ENCODE data around the gene CD2BP2.

CD2BP2 gene

GRCh38 chr16:30375864-30376263, 20.8 kb upstream of the CD2BP2 start:
- TF ChIP-seq ZNF70 (CRISPR knock-in tag; IDR thresholded peaks at IDR 0.05), result no peak
- ATAC-seq, result no peak

DNA sequence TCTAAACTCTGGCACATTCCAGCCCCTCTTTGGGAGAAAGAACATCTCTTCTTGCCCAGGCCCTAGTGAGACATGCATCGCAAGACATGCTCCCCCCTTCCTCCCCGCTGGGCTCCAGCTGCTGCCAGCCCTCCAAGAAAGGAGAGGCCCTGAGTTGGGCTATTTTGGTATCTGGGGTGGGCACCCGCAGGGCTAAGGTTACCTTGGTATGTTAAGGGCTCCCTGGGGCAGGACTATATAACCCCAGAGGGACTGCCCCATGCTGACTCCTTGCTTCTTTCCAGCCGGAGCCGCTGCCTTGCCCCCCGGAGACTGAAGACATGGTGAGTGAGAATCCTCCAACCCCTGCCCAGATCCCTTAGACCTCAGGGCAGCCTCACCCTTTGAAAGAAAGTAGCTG, 19.4 kb upstream of the CD2BP2 start, which contains the start of gene MYL11:
MYL11 (plus strand) TSS at position 265 of the 400 bp plus-strand sequence; CDS start at position 321, 56 bp downstream.
- no peak for ATAC-seq
- TF ChIP-seq ZC3H10 (CRISPR knock-in tag; IDR thresholded peaks at IDR 0.05), result no peak
- no peak for TF ChIP-seq TCF4 (CRISPR knock-in tag; IDR thresholded peaks at IDR 0.05; ENCODE audit: borderline replicate concordance)

- TF ChIP-seq BACH2 (CRISPR knock-in tag; IDR thresholded peaks at IDR 0.05; ENCODE audit: borderline replicate concordance), result no peak
- TF ChIP-seq, protein P1, sequence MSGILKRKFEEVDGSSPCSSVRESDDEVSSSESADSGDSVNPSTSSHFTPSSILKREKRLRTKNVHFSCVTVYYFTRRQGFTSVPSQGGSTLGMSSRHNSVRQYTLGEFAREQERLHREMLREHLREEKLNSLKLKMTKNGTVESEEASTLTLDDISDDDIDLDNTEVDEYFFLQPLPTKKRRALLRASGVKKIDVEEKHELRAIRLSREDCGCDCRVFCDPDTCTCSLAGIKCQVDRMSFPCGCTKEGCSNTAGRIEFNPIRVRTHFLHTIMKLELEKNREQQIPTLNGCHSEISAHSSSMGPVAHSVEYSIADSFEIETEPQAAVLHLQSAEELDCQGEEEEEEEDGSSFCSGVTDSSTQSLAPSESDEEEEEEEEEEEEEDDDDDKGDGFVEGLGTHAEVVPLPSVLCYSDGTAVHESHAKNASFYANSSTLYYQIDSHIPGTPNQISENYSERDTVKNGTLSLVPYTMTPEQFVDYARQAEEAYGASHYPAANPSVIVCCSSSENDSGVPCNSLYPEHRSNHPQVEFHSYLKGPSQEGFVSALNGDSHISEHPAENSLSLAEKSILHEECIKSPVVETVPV (CRISPR knock-in tag; IDR thresholded peaks at IDR 0.05), result no peak
- no peak for TF ChIP-seq CSDC2 (CRISPR knock-in tag; IDR thresholded peaks at IDR 0.05)
- no peak for TF ChIP-seq ISL1 (CRISPR knock-in tag; IDR thresholded peaks at IDR 0.05)
- TF ChIP-seq ARNTL (CRISPR knock-in tag; IDR thresholded peaks at IDR 0.05; ENCODE audit: borderline replicate concordance, low read depth), result no peak
- TF ChIP-seq, protein P2, sequence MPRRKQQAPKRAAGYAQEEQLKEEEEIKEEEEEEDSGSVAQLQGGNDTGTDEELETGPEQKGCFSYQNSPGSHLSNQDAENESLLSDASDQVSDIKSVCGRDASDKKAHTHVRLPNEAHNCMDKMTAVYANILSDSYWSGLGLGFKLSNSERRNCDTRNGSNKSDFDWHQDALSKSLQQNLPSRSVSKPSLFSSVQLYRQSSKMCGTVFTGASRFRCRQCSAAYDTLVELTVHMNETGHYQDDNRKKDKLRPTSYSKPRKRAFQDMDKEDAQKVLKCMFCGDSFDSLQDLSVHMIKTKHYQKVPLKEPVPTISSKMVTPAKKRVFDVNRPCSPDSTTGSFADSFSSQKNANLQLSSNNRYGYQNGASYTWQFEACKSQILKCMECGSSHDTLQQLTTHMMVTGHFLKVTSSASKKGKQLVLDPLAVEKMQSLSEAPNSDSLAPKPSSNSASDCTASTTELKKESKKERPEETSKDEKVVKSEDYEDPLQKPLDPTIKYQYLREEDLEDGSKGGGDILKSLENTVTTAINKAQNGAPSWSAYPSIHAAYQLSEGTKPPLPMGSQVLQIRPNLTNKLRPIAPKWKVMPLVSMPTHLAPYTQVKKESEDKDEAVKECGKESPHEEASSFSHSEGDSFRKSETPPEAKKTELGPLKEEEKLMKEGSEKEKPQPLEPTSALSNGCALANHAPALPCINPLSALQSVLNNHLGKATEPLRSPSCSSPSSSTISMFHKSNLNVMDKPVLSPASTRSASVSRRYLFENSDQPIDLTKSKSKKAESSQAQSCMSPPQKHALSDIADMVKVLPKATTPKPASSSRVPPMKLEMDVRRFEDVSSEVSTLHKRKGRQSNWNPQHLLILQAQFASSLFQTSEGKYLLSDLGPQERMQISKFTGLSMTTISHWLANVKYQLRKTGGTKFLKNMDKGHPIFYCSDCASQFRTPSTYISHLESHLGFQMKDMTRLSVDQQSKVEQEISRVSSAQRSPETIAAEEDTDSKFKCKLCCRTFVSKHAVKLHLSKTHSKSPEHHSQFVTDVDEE (CRISPR knock-in tag; IDR thresholded peaks at IDR 0.05), result no peak
- no peak for ATAC-seq
Observed at GRCh38 chr16:30372725-30373124, 17.6 kb upstream of the CD2BP2 start.

GRCh38 chr16:30372038-30372712, 17.1 kb upstream of the CD2BP2 start:
- no peak for ATAC-seq

More at GRCh38 chr16:30372038-30372712, 17.1 kb upstream of the CD2BP2 start:
- TF ChIP-seq, protein P1 (CRISPR knock-in tag; IDR thresholded peaks at IDR 0.05), result no peak
- TF ChIP-seq OSR1 (CRISPR knock-in tag; IDR thresholded peaks at IDR 0.05), result no peak
- TF ChIP-seq ESRRG (CRISPR knock-in tag; IDR thresholded peaks at IDR 0.05), result no peak
- TF ChIP-seq, protein P3, sequence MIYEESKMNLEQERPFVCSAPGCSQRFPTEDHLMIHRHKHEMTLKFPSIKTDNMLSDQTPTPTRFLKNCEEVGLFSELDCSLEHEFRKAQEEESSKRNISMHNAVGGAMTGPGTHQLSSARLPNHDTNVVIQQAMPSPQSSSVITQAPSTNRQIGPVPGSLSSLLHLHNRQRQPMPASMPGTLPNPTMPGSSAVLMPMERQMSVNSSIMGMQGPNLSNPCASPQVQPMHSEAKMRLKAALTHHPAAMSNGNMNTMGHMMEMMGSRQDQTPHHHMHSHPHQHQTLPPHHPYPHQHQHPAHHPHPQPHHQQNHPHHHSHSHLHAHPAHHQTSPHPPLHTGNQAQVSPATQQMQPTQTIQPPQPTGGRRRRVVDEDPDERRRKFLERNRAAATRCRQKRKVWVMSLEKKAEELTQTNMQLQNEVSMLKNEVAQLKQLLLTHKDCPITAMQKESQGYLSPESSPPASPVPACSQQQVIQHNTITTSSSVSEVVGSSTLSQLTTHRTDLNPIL (CRISPR knock-in tag; IDR thresholded peaks at IDR 0.05; ENCODE audit: low read depth), result no peak
- TF ChIP-seq ZFP30 (CRISPR knock-in tag; IDR thresholded peaks at IDR 0.05), result no peak
- TF ChIP-seq ZNF8 (CRISPR knock-in tag; IDR thresholded peaks at IDR 0.05), result no peak
- TF ChIP-seq BACH2 (CRISPR knock-in tag; IDR thresholded peaks at IDR 0.05; ENCODE audit: borderline replicate concordance), result no peak
- TF ChIP-seq, protein P4, sequence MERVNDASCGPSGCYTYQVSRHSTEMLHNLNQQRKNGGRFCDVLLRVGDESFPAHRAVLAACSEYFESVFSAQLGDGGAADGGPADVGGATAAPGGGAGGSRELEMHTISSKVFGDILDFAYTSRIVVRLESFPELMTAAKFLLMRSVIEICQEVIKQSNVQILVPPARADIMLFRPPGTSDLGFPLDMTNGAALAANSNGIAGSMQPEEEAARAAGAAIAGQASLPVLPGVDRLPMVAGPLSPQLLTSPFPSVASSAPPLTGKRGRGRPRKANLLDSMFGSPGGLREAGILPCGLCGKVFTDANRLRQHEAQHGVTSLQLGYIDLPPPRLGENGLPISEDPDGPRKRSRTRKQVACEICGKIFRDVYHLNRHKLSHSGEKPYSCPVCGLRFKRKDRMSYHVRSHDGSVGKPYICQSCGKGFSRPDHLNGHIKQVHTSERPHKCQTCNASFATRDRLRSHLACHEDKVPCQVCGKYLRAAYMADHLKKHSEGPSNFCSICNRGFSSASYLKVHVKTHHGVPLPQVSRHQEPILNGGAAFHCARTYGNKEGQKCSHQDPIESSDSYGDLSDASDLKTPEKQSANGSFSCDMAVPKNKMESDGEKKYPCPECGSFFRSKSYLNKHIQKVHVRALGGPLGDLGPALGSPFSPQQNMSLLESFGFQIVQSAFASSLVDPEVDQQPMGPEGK (CRISPR knock-in tag; IDR thresholded peaks at IDR 0.05; ENCODE audit: borderline replicate concordance), result no peak
- TF ChIP-seq GLIS3 (CRISPR knock-in tag; IDR thresholded peaks at IDR 0.05), result no peak
- no peak for TF ChIP-seq TCF4 (CRISPR knock-in tag; IDR thresholded peaks at IDR 0.05; ENCODE audit: borderline replicate concordance)
- no peak for TF ChIP-seq CSDC2 (CRISPR knock-in tag; IDR thresholded peaks at IDR 0.05)
- TF ChIP-seq PPARA (CRISPR knock-in tag; IDR thresholded peaks at IDR 0.05; ENCODE audit: borderline replicate concordance), result no peak
- TF ChIP-seq ISL1 (CRISPR knock-in tag; IDR thresholded peaks at IDR 0.05), result no peak
- no peak for TF ChIP-seq ZNF565 (CRISPR knock-in tag; conservative IDR thresholded peaks at IDR 0.05; ENCODE audit: low read depth)
- no peak for TF ChIP-seq ZC3H10 (CRISPR knock-in tag; IDR thresholded peaks at IDR 0.05)
- no peak for TF ChIP-seq ARNTL (CRISPR knock-in tag; IDR thresholded peaks at IDR 0.05; ENCODE audit: borderline replicate concordance, low read depth)
- TF ChIP-seq POU6F1 (CRISPR knock-in tag; IDR thresholded peaks at IDR 0.05; ENCODE audit: borderline replicate concordance, low read depth), result no peak
- TF ChIP-seq SNAI2 (CRISPR knock-in tag; IDR thresholded peaks at IDR 0.05), result no peak
- no peak for TF ChIP-seq TOX (CRISPR knock-in tag; IDR thresholded peaks at IDR 0.05; ENCODE audit: borderline replicate concordance)
- TF ChIP-seq ZNF70 (CRISPR knock-in tag; IDR thresholded peaks at IDR 0.05), result no peak
